MM.1S (cell line): ENCODE data around the gene SLC4A7.

ENCODE experiments used
- DNase-seq: peaks from one replicate; pipeline ENCODE4 v3.0.0-alpha.2; 2015
- H2AFZ ChIP-seq: fragments of 300-600 bp; sonication (generic); 2 replicates; pipeline ENCODE4 v1.6.0; 2016; ENCODE audit warnings: antibody characterized with exemption, low read length
- H3F3A ChIP-seq: fragments of 300-600 bp; sonication (generic); 2 replicates; pipeline ENCODE4 v1.6.1; 2016; ENCODE audit warnings: mild to moderate bottlenecking, antibody characterized with exemption, low read length, moderate library complexity, mixed read lengths; ENCODE audit not compliant: insufficient read depth
- H3K27ac ChIP-seq: fragments of 300-600 bp; sonication (generic); 2 replicates; pipeline ENCODE4 v1.5.1; 2016; ENCODE audit warnings: mild to moderate bottlenecking, low read length
- H3K27me3 ChIP-seq: fragments of 300-600 bp; sonication (generic); replicated peaks from 2 replicates; pipeline ENCODE4 v1.6.0; 2016; ENCODE audit warnings: low read length; ENCODE audit not compliant: insufficient read depth
- H3K36me3 ChIP-seq: fragments of 300-600 bp; sonication (generic); replicated peaks from 2 replicates; pipeline ENCODE4 v1.6.1; 2016; ENCODE audit warnings: mild to moderate bottlenecking, low read length, mixed read lengths; ENCODE audit not compliant: insufficient read depth
- H3K4me1 ChIP-seq: fragments of 300-600 bp; sonication (generic); 2 replicates; pipeline ENCODE4 v1.6.1; 2016; ENCODE audit warnings: low read length, mixed read lengths
- H3K4me2 ChIP-seq: fragments of 300-600 bp; sonication (generic); 2 replicates; pipeline ENCODE4 v1.6.0; 2016; ENCODE audit warnings: low read depth, low read length
- H3K4me3 ChIP-seq: fragments of 300-600 bp; sonication (generic); 2 replicates; pipeline ENCODE4 v1.5.1; 2016; ENCODE audit warnings: low read length, mixed read lengths
- H3K79me2 ChIP-seq: fragments of 300-600 bp; sonication (generic); 2 replicates; pipeline ENCODE4 v1.6.1; 2016; ENCODE audit warnings: mixed run types, low read length, mixed read lengths
- H3K9ac ChIP-seq: fragments of 300-600 bp; sonication (generic); 2 replicates; pipeline ENCODE4 v1.6.1; 2016; ENCODE audit warnings: low read length, mixed read lengths
- H3K9me2 ChIP-seq: fragments of 300-600 bp; sonication (generic); replicated peaks from 2 replicates; pipeline ENCODE4 v1.6.1; 2016; ENCODE audit warnings: mild to moderate bottlenecking, low read length, mixed read lengths; ENCODE audit not compliant: insufficient read depth
- H3K9me3 ChIP-seq: fragments of 300-600 bp; sonication (generic); replicated peaks from 2 replicates; pipeline ENCODE4 v1.6.1; 2016; ENCODE audit warnings: mild to moderate bottlenecking, low read length, mixed read lengths; ENCODE audit not compliant: insufficient read depth
- H4K20me1 ChIP-seq: fragments of 300-600 bp; sonication (generic); 2 replicates; pipeline ENCODE4 v1.6.1; 2016; ENCODE audit warnings: mild to moderate bottlenecking, low read length, moderate library complexity, mixed read lengths; ENCODE audit not compliant: insufficient read depth
- CTCF ChIP-seq: fragments of 300-600 bp; sonication (generic); IDR thresholded peaks from 2 replicates; pipeline ENCODE4 v1.5.1; 2016; ENCODE audit warnings: antibody characterized with exemption, low read length, mixed read lengths
- EZH2 ChIP-seq: fragments of 300-600 bp; sonication (generic); optimal IDR thresholded peaks from 2 replicates; pipeline ENCODE3; 2017; ENCODE audit warnings: low read depth, mild to moderate bottlenecking, antibody characterized with exemption, low read length, mixed read lengths
- EZH2phosphoT487 ChIP-seq: fragments of 300-600 bp; sonication (generic); IDR thresholded peaks from 2 replicates; pipeline ENCODE4 v1.6.1; 2018; ENCODE audit warnings: antibody characterized with exemption, low read length

The SLC4A7 gene

GRCh38 chr3:27479806-27480543, 4.2 kb downstream of the SLC4A7 start:
- peaks cover 7% of the 10 kb centered on the region; the same call in 1 of the 2 replicates for H3F3A ChIP-seq

GRCh38 chr3:27471923-27472550, 12.1 kb downstream of the SLC4A7 start:
- H3F3A ChIP-seq, result no peaks in the 10 kb centered on the region
- peaks cover 8% of the 10 kb centered on the region; the same call in 1 of the 2 replicates for H3K79me2 ChIP-seq
- H3K36me3 ChIP-seq, result no peaks in the 10 kb centered on the region
- H2AFZ ChIP-seq, result no peak overlapping the region
- H3K4me2 ChIP-seq, result no peak overlapping the region
- H3K27ac ChIP-seq, result no peak overlapping the region
- H4K20me1 ChIP-seq, result no peaks in the 10 kb centered on the region
- H3K9me2 ChIP-seq, result no peaks in the 10 kb centered on the region
- no peaks in the 10 kb centered on the region for H3K4me1 ChIP-seq
- H3K9me3 ChIP-seq, result no peaks in the 10 kb centered on the region
- H3K27me3 ChIP-seq, result no peaks in the 10 kb centered on the region
- H3K9ac ChIP-seq, result no peak overlapping the region
- TF ChIP-seq EZH2, result no peak
- no peak for TF ChIP-seq EZH2phosphoT487
- no peak for TF ChIP-seq CTCF
- no peak overlapping the region for H3K4me3 ChIP-seq
- DNase-seq, result no peak

More at GRCh38 chr3:27479806-27480543, 4.2 kb downstream of the SLC4A7 start:
- H4K20me1 ChIP-seq, result no peaks in the 10 kb centered on the region
- peaks cover 35% of the 10 kb centered on the region for H3K79me2 ChIP-seq
- no peak overlapping the region for H3K27ac ChIP-seq
- no peaks in the 10 kb centered on the region for H3K9me2 ChIP-seq
- H3K36me3 ChIP-seq, result no peaks in the 10 kb centered on the region
- no peaks in the 10 kb centered on the region for H3K9me3 ChIP-seq
- no peaks in the 10 kb centered on the region for H3K4me1 ChIP-seq
- TF ChIP-seq EZH2 (no peak), CTCF (no peak), EZH2phosphoT487 (no peak)
- DNase-seq, result no peak
- H3K4me3 ChIP-seq, result no peak overlapping the region
- H2AFZ ChIP-seq, result no peak overlapping the region
- H3K9ac ChIP-seq, result no peak overlapping the region
- H3K4me2 ChIP-seq, result no peak overlapping the region
- no peaks in the 10 kb centered on the region for H3K27me3 ChIP-seq

GRCh38 chr3:27468283-27468886, 15.8 kb downstream of the SLC4A7 start:
- Histone ChIP-seq H3K4me2 (no peak overlapping the region), H4K20me1 (no peaks in the 10 kb centered on the region), H3K36me3 (no peaks in the 10 kb centered on the region), H3K79me2 (peaks cover 8% of the 10 kb centered on the region; the same call in 1 of the 2 replicates), H3F3A (no peaks in the 10 kb centered on the region), H3K9me3 (no peaks in the 10 kb centered on the region), H3K27ac (no peak overlapping the region), H3K9ac (no peak overlapping the region), H3K4me3 (no peak overlapping the region), H3K4me1 (no peaks in the 10 kb centered on the region), H3K27me3 (no peaks in the 10 kb centered on the region), H3K9me2 (no peaks in the 10 kb centered on the region), H2AFZ (no peak overlapping the region)
- TF ChIP-seq EZH2, result no peak
- no peak for TF ChIP-seq CTCF
- no peak for TF ChIP-seq EZH2phosphoT487
- DNase-seq, result no peak
